ENCODE data around the gene RBCK1.

- no peak for TF ChIP-seq CTCF (IDR thresholded peaks at IDR 0.05 in 8 of 11, conservative IDR thresholded peaks at IDR 0.05 in 3 of 11)
- TF ChIP-seq POLR2A (IDR thresholded peaks at IDR 0.05) = no peak
Measured at GRCh38 chr20:437787-438486, 29.8 kb downstream of the RBCK1 start.
